CD14-positive monocyte (primary cell): ENCODE results near the gene MAD1L1. TPM values are rescaled to one million over a fixed set of nuclear protein-coding genes. Genes with fewer than 3 reads are reported as not detected.

Experiments
- DNase-seq, 3 donors: peaks; one replicate each; pipeline ENCODE4 v3.0.0-alpha.2; 2011 to 2022
- H2AFZ ChIP-seq: 2 replicates; pipeline ENCODE4 v1.6.0; 2012; ENCODE audit warnings: mild to moderate bottlenecking, low read depth, low read length, inconsistent platforms; ENCODE audit not compliant: insufficient read depth, poor library complexity, severe bottlenecking
- H3K27ac ChIP-seq, 2 donors: 1 replicate in 1 of 2; 2 replicates in 1 of 2; pipeline ENCODE4 v1.5.1; 2012 to 2013; ENCODE audit warnings: low read length in 2 of 2, control low read depth in 1 of 2, inconsistent platforms in 1 of 2, low read depth in 1 of 2, mild to moderate bottlenecking in 1 of 2
- H3K27me3 ChIP-seq, 2 donors: one replicate each; pipeline versions ENCODE4 v1.6.0 to v1.6.1; 2011 to 2013; ENCODE audit warnings: low read length in 2 of 2; ENCODE audit not compliant: control insufficient read depth in 2 of 2, insufficient read depth in 2 of 2
- H3K36me3 ChIP-seq, 2 donors: replicated peaks in 1 of 2; 1 replicate in 1 of 2; 2 replicates in 1 of 2; pipeline versions ENCODE4 v1.5.1 to v1.6.1; 2012 to 2013; ENCODE audit warnings: low read length in 2 of 2, control low read depth in 1 of 2, inconsistent platforms in 1 of 2, mild to moderate bottlenecking in 1 of 2; ENCODE audit not compliant: insufficient read depth in 2 of 2, control insufficient read depth in 1 of 2
- H3K4me1 ChIP-seq, 2 donors: 1 replicate in 1 of 2; 2 replicates in 1 of 2; pipeline versions ENCODE4 v1.5.1 to v1.6.1; 2012 to 2013; ENCODE audit warnings: low read length in 2 of 2, control low read depth in 1 of 2, inconsistent platforms in 1 of 2, mild to moderate bottlenecking in 1 of 2, moderate library complexity in 1 of 2; ENCODE audit not compliant: insufficient read depth in 2 of 2, control insufficient read depth in 1 of 2
- H3K4me2 ChIP-seq: replicated peaks from 2 replicates; pipeline ENCODE3; 2012; ENCODE audit warnings: low read length, moderate library complexity, mild to moderate bottlenecking; ENCODE audit not compliant: poor library complexity, severe bottlenecking; ENCODE audit errors: extremely low read depth
- H3K4me3 ChIP-seq, 3 experiments: fragments of 200-600 bp in 1 of 3; sonication (generic) in 1 of 3; replicated peaks in 1 of 3; 1 replicate in 2 of 3; 2 replicates in 1 of 3; pipeline ENCODE4 v1.5.1; 2011 to 2013; ENCODE audit warnings: low read length in 3 of 3, mild to moderate bottlenecking in 3 of 3, control low read depth in 2 of 3, low read depth in 2 of 3, inconsistent platforms in 1 of 3, moderate library complexity in 1 of 3
- H3K79me2 ChIP-seq: 2 replicates; pipeline ENCODE4 v1.6.0; 2012; ENCODE audit warnings: mild to moderate bottlenecking, control low read depth, inconsistent platforms, low read length, moderate library complexity; ENCODE audit not compliant: insufficient read depth
- H3K9ac ChIP-seq: 2 replicates; pipeline ENCODE4 v1.6.0; 2017; ENCODE audit warnings: low read length, mild to moderate bottlenecking; ENCODE audit not compliant: insufficient read depth, poor library complexity, severe bottlenecking
- H3K9me3 ChIP-seq, 2 donors: replicated peaks in 1 of 2; 1 replicate in 1 of 2; 2 replicates in 1 of 2; pipeline versions ENCODE4 v1.5.1 to v1.6.1; 2012 to 2013; ENCODE audit warnings: low read length in 2 of 2, control low read depth in 1 of 2; ENCODE audit not compliant: control insufficient read depth in 1 of 2, insufficient read depth in 1 of 2
- H4K20me1 ChIP-seq: 2 replicates; pipeline ENCODE4 v1.6.0; 2012; ENCODE audit warnings: mild to moderate bottlenecking, low read length, control low read depth, moderate library complexity; ENCODE audit not compliant: insufficient read depth
- H3K27ac Mint-ChIP-seq, 7 donors: one replicate each; pipeline ENCODE4 v1.8.0; 2020; ENCODE audit warnings: mild to moderate bottlenecking in 7 of 7, mixed read lengths in 7 of 7, moderate library complexity in 6 of 7, inconsistent platforms in 2 of 7
- H3K27me3 Mint-ChIP-seq, 3 donors: one replicate each; pipeline ENCODE4 v1.8.0; 2021 to 2022; ENCODE audit warnings: low read depth in 3 of 3, mild to moderate bottlenecking in 3 of 3, mixed read lengths in 3 of 3, moderate library complexity in 3 of 3, inconsistent platforms in 1 of 3
- H3K36me3 Mint-ChIP-seq, 2 donors: one replicate each; pipeline ENCODE4 v1.8.0; 2020; ENCODE audit warnings: mixed read lengths in 2 of 2, inconsistent platforms in 1 of 2, mild to moderate bottlenecking in 1 of 2
- H3K4me1 Mint-ChIP-seq: one replicate; pipeline ENCODE4 v1.8.0; 2020; ENCODE audit warnings: mild to moderate bottlenecking, mixed read lengths
- H3K4me3 Mint-ChIP-seq, 2 donors: one replicate each; pipeline ENCODE4 v1.8.0; 2020; ENCODE audit warnings: mild to moderate bottlenecking in 2 of 2, mixed read lengths in 2 of 2, moderate library complexity in 1 of 2
- H3K9me3 Mint-ChIP-seq, 7 donors: one replicate each; pipeline ENCODE4 v1.8.0; 2020 to 2022; ENCODE audit warnings: mixed read lengths in 7 of 7, mild to moderate bottlenecking in 6 of 7, moderate library complexity in 6 of 7, inconsistent platforms in 2 of 7
- CTCF ChIP-seq: fragments of 200-600 bp; IDR thresholded peaks from one replicate; pipeline ENCODE4 v1.8.0; 2022; ENCODE audit warnings: antibody characterized with exemption, mild to moderate bottlenecking
- WGBS: methylation state at CpG from one replicate; pipeline ENCODE4 v1.1.5; 2013; ENCODE audit warnings: missing lambda C conversion rate; ENCODE audit not compliant: insufficient coverage; 5-methylcytosine and 5-hydroxymethylcytosine counted together
- intact Hi-C, 2 donors: fragments of 100-400 bp; cut with micrococcal nuclease; formaldehyde crosslinking; loops; one replicate each; pipeline versions ENCODE4 v1.15.0 to v1.15.1; 2023
- polyA plus RNA-seq, 3 donors: library from polyadenylated mRNA; depleted of rRNA in 1 of 3; unstranded in 2 of 3; stranded (reverse) in 1 of 3; fragments of 300-500 nt in 2 of 3; fragments of >200 nt in 1 of 3; fragmentation: Illumina TruSeq in 2 of 3; gene quantifications; 1 replicate in 2 of 3; 2 replicates in 1 of 3; pipeline ENCODE4 v1.2.3, GENCODE V29; 2012 to 2021

Gene MAD1L1
- polyA plus RNA-seq, 3 donors: 22.0 to 39.4 (median 33.2) TPM

GRCh38 chr7:1787241-1787640 is 445.5 kb downstream of the MAD1L1 start:
- Mint-ChIP-seq H3K36me3 (peaks cover 0 to 3% of the 10 kb centered on the region in 2 donors), H3K27ac (no peak overlapping the region), H3K4me3 (no peak overlapping the region), H3K4me1 (no peaks in the 10 kb centered on the region), H3K9me3 (peaks cover 9 to 31% (median 18%) of the 10 kb centered on the region in 7 donors), H3K27me3 (peaks cover 6 to 12% (median 8%) of the 10 kb centered on the region in 3 donors)
- Histone ChIP-seq H3K4me2 (no peak overlapping the region), H3K9ac (no peak overlapping the region), H3K9me3 (peaks cover 0 to 3% of the 10 kb centered on the region in 2 donors), H3K36me3 (no peaks in the 10 kb centered on the region), H3K4me3 (no peak overlapping the region), H2AFZ (no peak overlapping the region), H3K4me1 (no peaks in the 10 kb centered on the region), H3K27ac (no peak overlapping the region), H4K20me1 (no peaks in the 10 kb centered on the region), H3K27me3 (no peaks in the 10 kb centered on the region), H3K79me2 (no peaks in the 10 kb centered on the region)
- DNase-seq: no peak
- 93% methylated on average over 9 of the region's 9 CpGs for WGBS
- intact Hi-C loops: no loop called here
- TF ChIP-seq CTCF: no peak

- no peak overlapping the region for H3K4me3 Mint-ChIP-seq
- no peak overlapping the region for H3K27ac Mint-ChIP-seq
- H3K79me2 ChIP-seq: no peaks in the 10 kb centered on the region
- no peak overlapping the region for H3K27ac ChIP-seq
- H3K4me1 Mint-ChIP-seq: no peaks in the 10 kb centered on the region
- no peaks in the 10 kb centered on the region for H3K27me3 ChIP-seq
- no peak overlapping the region for H2AFZ ChIP-seq
- intact Hi-C loops: no loop called here
- peaks cover 0 to 3% of the 10 kb centered on the region in 2 donors for H3K9me3 ChIP-seq
- no peaks in the 10 kb centered on the region for H3K36me3 ChIP-seq
- no peak overlapping the region for H3K4me2 ChIP-seq
- no peaks in the 10 kb centered on the region for H4K20me1 ChIP-seq
- no peak for DNase-seq
- peaks cover 0 to 3% of the 10 kb centered on the region in 2 donors for H3K36me3 Mint-ChIP-seq
- H3K9me3 Mint-ChIP-seq: peaks cover 9 to 24% (median 15%) of the 10 kb centered on the region in 7 donors
- no peaks in the 10 kb centered on the region for H3K4me1 ChIP-seq
- no peak for TF ChIP-seq CTCF
- H3K27me3 Mint-ChIP-seq: peaks cover 4 to 12% (median 6%) of the 10 kb centered on the region in 3 donors
- no peak overlapping the region for H3K9ac ChIP-seq
- H3K4me3 ChIP-seq: no peak overlapping the region
- 91% methylated on average over 1 of the region's 3 CpGs for WGBS
These were observed 446.9 kb downstream of the MAD1L1 start for GRCh38 chr7:1785839-1786238.
